Mammary epithelial cell (primary cell): Measurements from ENCODE around the gene HS6ST2.

ENCODE experiments used
- CTCF ChIP-seq, 2 donors: IDR thresholded peaks in 1 of 2; conservative IDR thresholded peaks in 1 of 2; 2 replicates each; pipeline ENCODE4 v1.5.1; 2011 to 2012; ENCODE audit warnings: inconsistent platforms in 2 of 2, low read length in 2 of 2, mild to moderate bottlenecking in 2 of 2, control low read depth in 1 of 2, low read depth in 1 of 2; ENCODE audit not compliant: insufficient read depth in 1 of 2; ENCODE audit errors: extremely low read depth in 1 of 2
- EZH2 ChIP-seq: IDR thresholded peaks from 2 replicates; pipeline ENCODE4 v1.6.1; 2012; ENCODE audit warnings: low read length, inconsistent platforms, borderline replicate concordance

GRCh38 chrX:132638313-132638712 lies 320.1 kb downstream of the HS6ST2 start:
- no peak for TF ChIP-seq CTCF (conservative IDR thresholded peaks at IDR 0.05 in 1 of 2, IDR thresholded peaks at IDR 0.05 in 1 of 2; ENCODE audit: extremely low read depth in 1 of 2, insufficient read depth in 1 of 2, low read depth in 1 of 2, low read length in 2 of 2)
- TF ChIP-seq EZH2: no peak
